WTC11 (cell line): ENCODE measurements around the gene RIN3. TPM values are rescaled to one million over a fixed set of nuclear protein-coding genes. Genes with fewer than 3 reads are reported as not detected.
"Not testable (repeated sequence)": the region's sequence is repeated elsewhere in the genome, so short reads cannot be mapped to it uniquely, and the experiment has no call there.

Experiments used
- ATAC-seq: fragments of 200-7000 bp; cut with Tn5 transposase; 2 replicates; pipeline ENCODE4 v1.10.0; 2021; ENCODE audit warnings: mild to moderate bottlenecking, moderate library complexity
- CTCF ChIA-PET: fragments of 300-600 bp; sonication (Branson Sonifier 250); formaldehyde crosslinking; loops from one replicate; lab custom pipeline; 2021; ENCODE audit warnings: antibody characterized with exemption; lab: Charles Lee
- POLR2A ChIA-PET: fragments of 350-600 bp; sonication (Branson Sonifier 250); formaldehyde crosslinking; loops from one replicate; lab custom pipeline; 2021; ENCODE audit warnings: antibody characterized with exemption; lab: Charles Lee
- DNase-seq: peaks from one replicate; pipeline ENCODE4 v3.0.0; 2021; ENCODE audit warnings: low spot score
- H3K27ac Mint-ChIP-seq: 2 replicates; pipeline ENCODE4 v1.8.0; 2021; ENCODE audit warnings: mixed read lengths
- H3K27me3 Mint-ChIP-seq: 2 replicates; pipeline ENCODE4 v1.8.0; 2021; ENCODE audit warnings: low read depth, mild to moderate bottlenecking, moderate library complexity, mixed read lengths
- H3K36me3 Mint-ChIP-seq: 2 replicates; pipeline ENCODE4 v1.8.0; 2021; ENCODE audit warnings: mixed read lengths
- H3K4me1 Mint-ChIP-seq: 2 replicates; pipeline ENCODE4 v1.8.0; 2022; ENCODE audit warnings: mixed read lengths
- H3K4me3 Mint-ChIP-seq: 2 replicates; pipeline ENCODE4 v1.8.0; 2021; ENCODE audit warnings: mild to moderate bottlenecking, moderate library complexity, mixed read lengths
- H3K9me3 Mint-ChIP-seq: 2 replicates; pipeline ENCODE4 v1.8.0; 2021; ENCODE audit warnings: mixed read lengths
- ATF1 ChIP-seq: sonication (generic); formaldehyde crosslinking; IDR thresholded peaks from 2 replicates; pipeline ENCODE4 v1.8.1; 2023; ENCODE audit warnings: mild to moderate bottlenecking, moderate library complexity, missing genetic modification reagents
- ESRRA ChIP-seq: sonication (generic); formaldehyde crosslinking; IDR thresholded peaks from 2 replicates; pipeline ENCODE4 v1.8.1; 2022; ENCODE audit warnings: mild to moderate bottlenecking, missing genetic modification reagents, borderline replicate concordance
- FOXP1 ChIP-seq: sonication (generic); formaldehyde crosslinking; IDR thresholded peaks from 2 replicates; pipeline ENCODE4 v1.8.0; 2022; ENCODE audit warnings: missing genetic modification reagents, mild to moderate bottlenecking, moderate library complexity, borderline replicate concordance
- GABPB1 ChIP-seq: sonication (generic); formaldehyde crosslinking; IDR thresholded peaks from 2 replicates; pipeline ENCODE4 v1.8.1; 2023; ENCODE audit warnings: mild to moderate bottlenecking, missing genetic modification reagents
- SMAD4 ChIP-seq: sonication (generic); formaldehyde crosslinking; IDR thresholded peaks from 2 replicates; pipeline ENCODE4 v1.8.0; 2022; ENCODE audit warnings: mild to moderate bottlenecking, missing genetic modification reagents
- SP1 ChIP-seq: sonication (generic); formaldehyde crosslinking; conservative IDR thresholded peaks from 2 replicates; pipeline ENCODE4 v1.8.1; 2022; ENCODE audit warnings: missing genetic modification reagents
- TEAD1 ChIP-seq: sonication (generic); formaldehyde crosslinking; IDR thresholded peaks from 2 replicates; pipeline ENCODE4 v1.8.0; 2022; ENCODE audit warnings: mild to moderate bottlenecking, missing genetic modification reagents
- TP53 ChIP-seq: sonication (generic); formaldehyde crosslinking; IDR thresholded peaks from 2 replicates; pipeline ENCODE4 v1.8.1; 2023; ENCODE audit warnings: mild to moderate bottlenecking, missing genetic modification reagents
- ZNF232 ChIP-seq: sonication (generic); formaldehyde crosslinking; IDR thresholded peaks from 2 replicates; pipeline ENCODE4 v1.8.0; 2022; ENCODE audit warnings: mild to moderate bottlenecking, missing genetic modification reagents
- ZNF263 ChIP-seq: sonication (generic); formaldehyde crosslinking; IDR thresholded peaks from 2 replicates; pipeline ENCODE4 v1.8.1; 2022; ENCODE audit warnings: low read depth, mild to moderate bottlenecking, moderate library complexity, missing genetic modification reagents
- ZNF416 ChIP-seq: fragments of 250-450 bp; sonication (Bioruptor Pico); IDR thresholded peaks from 2 replicates; pipeline ENCODE4 v1.9.0; 2021; ENCODE audit warnings: mild to moderate bottlenecking, inconsistent platforms
- ZNF423 ChIP-seq: fragments of 250-450 bp; sonication (Bioruptor Pico); IDR thresholded peaks from 2 replicates; pipeline ENCODE4 v2.1.2; 2022; ENCODE audit warnings: mild to moderate bottlenecking, moderate library complexity
- total RNA-seq: library from RNA; stranded (reverse); gene quantifications from 3 replicates; pipeline ENCODE4 v1.2.3, GENCODE V29; 2021
- TF ChIP-seq, protein P1 (sequence below): sonication (generic); formaldehyde crosslinking; IDR thresholded peaks from 2 replicates; pipeline ENCODE4 v1.8.0; 2022; ENCODE audit warnings: mild to moderate bottlenecking, missing genetic modification reagents
- TF ChIP-seq, protein P2 (sequence below): sonication (generic); formaldehyde crosslinking; IDR thresholded peaks from 2 replicates; pipeline ENCODE4 v1.8.0; 2023; ENCODE audit warnings: mild to moderate bottlenecking, missing genetic modification reagents
- TF ChIP-seq, protein P3 (sequence below): sonication (generic); formaldehyde crosslinking; IDR thresholded peaks from 2 replicates; pipeline ENCODE4 v1.8.1; 2023; ENCODE audit warnings: mild to moderate bottlenecking, missing genetic modification reagents, borderline replicate concordance
- TF ChIP-seq, protein P4 (sequence below): sonication (generic); formaldehyde crosslinking; IDR thresholded peaks from 2 replicates; pipeline ENCODE4 v1.8.0; 2022; ENCODE audit warnings: missing genetic modification reagents
- TF ChIP-seq, protein P5 (sequence below): sonication (generic); formaldehyde crosslinking; IDR thresholded peaks from 2 replicates; pipeline ENCODE4 v1.8.1; 2023; ENCODE audit warnings: mild to moderate bottlenecking, missing genetic modification reagents

The RIN3 gene
- total RNA-seq, 1 experiment from 2014 or later, result 3.3 TPM

DNA sequence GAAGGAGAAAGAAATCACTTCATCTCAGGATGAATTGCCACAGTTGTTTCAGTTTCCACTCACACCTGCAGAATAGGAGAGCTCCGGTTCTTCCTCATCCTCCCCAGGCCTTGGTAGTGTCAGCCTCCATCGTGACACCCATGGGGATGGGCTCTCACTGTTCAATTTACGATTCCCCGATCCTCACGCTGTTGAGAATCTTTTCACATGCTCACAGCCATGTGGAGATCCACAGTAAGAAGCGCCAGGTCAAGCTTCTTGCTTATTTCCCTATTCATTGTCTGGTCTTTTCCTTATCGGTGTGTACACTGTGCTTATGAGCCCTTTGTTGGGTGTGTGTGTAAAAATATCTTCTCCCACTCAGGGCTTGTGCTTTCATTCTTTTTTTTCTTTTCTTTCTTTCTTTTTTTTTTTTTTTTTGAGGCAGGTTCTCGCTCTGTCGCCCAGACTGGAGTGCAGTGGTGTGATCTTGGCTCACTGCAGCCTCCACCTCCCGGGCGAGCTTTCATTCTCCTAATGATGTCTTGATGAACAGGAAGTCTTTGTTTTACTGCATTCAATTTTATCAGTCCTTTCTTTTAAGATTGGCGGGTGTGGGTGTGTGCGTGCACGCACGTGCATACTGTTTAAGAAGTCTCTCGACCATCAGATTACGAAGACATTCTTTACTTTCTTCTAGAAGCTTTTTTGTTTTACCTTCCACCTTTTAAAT is 21.5 kb downstream of the RIN3 start:
- H3K4me3 Mint-ChIP-seq, result no peak overlapping the region
- no peak for TF ChIP-seq TP53 (CRISPR knock-in tag)
- no peak for TF ChIP-seq ESRRA (CRISPR knock-in tag)
- TF ChIP-seq FOXP1 (CRISPR knock-in tag), result no peak
- TF ChIP-seq, protein P1, sequence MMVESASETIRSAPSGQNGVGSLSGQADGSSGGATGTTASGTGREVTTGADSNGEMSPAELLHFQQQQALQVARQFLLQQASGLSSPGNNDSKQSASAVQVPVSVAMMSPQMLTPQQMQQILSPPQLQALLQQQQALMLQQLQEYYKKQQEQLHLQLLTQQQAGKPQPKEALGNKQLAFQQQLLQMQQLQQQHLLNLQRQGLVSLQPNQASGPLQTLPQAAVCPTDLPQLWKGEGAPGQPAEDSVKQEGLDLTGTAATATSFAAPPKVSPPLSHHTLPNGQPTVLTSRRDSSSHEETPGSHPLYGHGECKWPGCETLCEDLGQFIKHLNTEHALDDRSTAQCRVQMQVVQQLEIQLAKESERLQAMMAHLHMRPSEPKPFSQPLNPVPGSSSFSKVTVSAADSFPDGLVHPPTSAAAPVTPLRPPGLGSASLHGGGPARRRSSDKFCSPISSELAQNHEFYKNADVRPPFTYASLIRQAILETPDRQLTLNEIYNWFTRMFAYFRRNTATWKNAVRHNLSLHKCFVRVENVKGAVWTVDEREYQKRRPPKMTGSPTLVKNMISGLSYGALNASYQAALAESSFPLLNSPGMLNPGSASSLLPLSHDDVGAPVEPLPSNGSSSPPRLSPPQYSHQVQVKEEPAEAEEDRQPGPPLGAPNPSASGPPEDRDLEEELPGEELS (CRISPR knock-in tag), result no peak
- TF ChIP-seq SP1 (CRISPR knock-in tag), result no peak
- no peak for TF ChIP-seq GABPB1 (CRISPR knock-in tag)
- no peak for TF ChIP-seq ZNF423 (CRISPR knock-in tag)
- TF ChIP-seq TEAD1 (CRISPR knock-in tag), result no peak
- TF ChIP-seq ZNF263 (CRISPR knock-in tag), result no peak
- TF ChIP-seq, protein P2, sequence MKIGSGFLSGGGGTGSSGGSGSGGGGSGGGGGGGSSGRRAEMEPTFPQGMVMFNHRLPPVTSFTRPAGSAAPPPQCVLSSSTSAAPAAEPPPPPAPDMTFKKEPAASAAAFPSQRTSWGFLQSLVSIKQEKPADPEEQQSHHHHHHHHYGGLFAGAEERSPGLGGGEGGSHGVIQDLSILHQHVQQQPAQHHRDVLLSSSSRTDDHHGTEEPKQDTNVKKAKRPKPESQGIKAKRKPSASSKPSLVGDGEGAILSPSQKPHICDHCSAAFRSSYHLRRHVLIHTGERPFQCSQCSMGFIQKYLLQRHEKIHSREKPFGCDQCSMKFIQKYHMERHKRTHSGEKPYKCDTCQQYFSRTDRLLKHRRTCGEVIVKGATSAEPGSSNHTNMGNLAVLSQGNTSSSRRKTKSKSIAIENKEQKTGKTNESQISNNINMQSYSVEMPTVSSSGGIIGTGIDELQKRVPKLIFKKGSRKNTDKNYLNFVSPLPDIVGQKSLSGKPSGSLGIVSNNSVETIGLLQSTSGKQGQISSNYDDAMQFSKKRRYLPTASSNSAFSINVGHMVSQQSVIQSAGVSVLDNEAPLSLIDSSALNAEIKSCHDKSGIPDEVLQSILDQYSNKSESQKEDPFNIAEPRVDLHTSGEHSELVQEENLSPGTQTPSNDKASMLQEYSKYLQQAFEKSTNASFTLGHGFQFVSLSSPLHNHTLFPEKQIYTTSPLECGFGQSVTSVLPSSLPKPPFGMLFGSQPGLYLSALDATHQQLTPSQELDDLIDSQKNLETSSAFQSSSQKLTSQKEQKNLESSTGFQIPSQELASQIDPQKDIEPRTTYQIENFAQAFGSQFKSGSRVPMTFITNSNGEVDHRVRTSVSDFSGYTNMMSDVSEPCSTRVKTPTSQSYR, result no peak
- TF ChIP-seq, protein P3, sequence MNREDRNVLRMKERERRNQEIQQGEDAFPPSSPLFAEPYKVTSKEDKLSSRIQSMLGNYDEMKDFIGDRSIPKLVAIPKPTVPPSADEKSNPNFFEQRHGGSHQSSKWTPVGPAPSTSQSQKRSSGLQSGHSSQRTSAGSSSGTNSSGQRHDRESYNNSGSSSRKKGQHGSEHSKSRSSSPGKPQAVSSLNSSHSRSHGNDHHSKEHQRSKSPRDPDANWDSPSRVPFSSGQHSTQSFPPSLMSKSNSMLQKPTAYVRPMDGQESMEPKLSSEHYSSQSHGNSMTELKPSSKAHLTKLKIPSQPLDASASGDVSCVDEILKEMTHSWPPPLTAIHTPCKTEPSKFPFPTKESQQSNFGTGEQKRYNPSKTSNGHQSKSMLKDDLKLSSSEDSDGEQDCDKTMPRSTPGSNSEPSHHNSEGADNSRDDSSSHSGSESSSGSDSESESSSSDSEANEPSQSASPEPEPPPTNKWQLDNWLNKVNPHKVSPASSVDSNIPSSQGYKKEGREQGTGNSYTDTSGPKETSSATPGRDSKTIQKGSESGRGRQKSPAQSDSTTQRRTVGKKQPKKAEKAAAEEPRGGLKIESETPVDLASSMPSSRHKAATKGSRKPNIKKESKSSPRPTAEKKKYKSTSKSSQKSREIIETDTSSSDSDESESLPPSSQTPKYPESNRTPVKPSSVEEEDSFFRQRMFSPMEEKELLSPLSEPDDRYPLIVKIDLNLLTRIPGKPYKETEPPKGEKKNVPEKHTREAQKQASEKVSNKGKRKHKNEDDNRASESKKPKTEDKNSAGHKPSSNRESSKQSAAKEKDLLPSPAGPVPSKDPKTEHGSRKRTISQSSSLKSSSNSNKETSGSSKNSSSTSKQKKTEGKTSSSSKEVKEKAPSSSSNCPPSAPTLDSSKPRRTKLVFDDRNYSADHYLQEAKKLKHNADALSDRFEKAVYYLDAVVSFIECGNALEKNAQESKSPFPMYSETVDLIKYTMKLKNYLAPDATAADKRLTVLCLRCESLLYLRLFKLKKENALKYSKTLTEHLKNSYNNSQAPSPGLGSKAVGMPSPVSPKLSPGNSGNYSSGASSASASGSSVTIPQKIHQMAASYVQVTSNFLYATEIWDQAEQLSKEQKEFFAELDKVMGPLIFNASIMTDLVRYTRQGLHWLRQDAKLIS (CRISPR knock-in tag), result no peak
- TF ChIP-seq ZNF416, result no peak
- TF ChIP-seq SMAD4 (CRISPR knock-in tag), result no peak
- TF ChIP-seq ATF1 (CRISPR knock-in tag), result no peak
- TF ChIP-seq, protein P4, sequence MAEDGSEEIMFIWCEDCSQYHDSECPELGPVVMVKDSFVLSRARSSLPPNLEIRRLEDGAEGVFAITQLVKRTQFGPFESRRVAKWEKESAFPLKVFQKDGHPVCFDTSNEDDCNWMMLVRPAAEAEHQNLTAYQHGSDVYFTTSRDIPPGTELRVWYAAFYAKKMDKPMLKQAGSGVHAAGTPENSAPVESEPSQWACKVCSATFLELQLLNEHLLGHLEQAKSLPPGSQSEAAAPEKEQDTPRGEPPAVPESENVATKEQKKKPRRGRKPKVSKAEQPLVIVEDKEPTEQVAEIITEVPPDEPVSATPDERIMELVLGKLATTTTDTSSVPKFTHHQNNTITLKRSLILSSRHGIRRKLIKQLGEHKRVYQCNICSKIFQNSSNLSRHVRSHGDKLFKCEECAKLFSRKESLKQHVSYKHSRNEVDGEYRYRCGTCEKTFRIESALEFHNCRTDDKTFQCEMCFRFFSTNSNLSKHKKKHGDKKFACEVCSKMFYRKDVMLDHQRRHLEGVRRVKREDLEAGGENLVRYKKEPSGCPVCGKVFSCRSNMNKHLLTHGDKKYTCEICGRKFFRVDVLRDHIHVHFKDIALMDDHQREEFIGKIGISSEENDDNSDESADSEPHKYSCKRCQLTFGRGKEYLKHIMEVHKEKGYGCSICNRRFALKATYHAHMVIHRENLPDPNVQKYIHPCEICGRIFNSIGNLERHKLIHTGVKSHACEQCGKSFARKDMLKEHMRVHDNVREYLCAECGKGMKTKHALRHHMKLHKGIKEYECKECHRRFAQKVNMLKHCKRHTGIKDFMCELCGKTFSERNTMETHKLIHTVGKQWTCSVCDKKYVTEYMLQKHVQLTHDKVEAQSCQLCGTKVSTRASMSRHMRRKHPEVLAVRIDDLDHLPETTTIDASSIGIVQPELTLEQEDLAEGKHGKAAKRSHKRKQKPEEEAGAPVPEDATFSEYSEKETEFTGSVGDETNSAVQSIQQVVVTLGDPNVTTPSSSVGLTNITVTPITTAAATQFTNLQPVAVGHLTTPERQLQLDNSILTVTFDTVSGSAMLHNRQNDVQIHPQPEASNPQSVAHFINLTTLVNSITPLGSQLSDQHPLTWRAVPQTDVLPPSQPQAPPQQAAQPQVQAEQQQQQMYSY (CRISPR knock-in tag), result no peak
- TF ChIP-seq, protein P5, sequence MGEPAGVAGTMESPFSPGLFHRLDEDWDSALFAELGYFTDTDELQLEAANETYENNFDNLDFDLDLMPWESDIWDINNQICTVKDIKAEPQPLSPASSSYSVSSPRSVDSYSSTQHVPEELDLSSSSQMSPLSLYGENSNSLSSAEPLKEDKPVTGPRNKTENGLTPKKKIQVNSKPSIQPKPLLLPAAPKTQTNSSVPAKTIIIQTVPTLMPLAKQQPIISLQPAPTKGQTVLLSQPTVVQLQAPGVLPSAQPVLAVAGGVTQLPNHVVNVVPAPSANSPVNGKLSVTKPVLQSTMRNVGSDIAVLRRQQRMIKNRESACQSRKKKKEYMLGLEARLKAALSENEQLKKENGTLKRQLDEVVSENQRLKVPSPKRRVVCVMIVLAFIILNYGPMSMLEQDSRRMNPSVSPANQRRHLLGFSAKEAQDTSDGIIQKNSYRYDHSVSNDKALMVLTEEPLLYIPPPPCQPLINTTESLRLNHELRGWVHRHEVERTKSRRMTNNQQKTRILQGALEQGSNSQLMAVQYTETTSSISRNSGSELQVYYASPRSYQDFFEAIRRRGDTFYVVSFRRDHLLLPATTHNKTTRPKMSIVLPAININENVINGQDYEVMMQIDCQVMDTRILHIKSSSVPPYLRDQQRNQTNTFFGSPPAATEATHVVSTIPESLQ (CRISPR knock-in tag), result no peak
- no peak for TF ChIP-seq ZNF232
- TF ChIP-seq, all 79 proteins: peak for 0
- H3K27me3 Mint-ChIP-seq, result no peaks in the 10 kb centered on the region
- no peak overlapping the region for H3K27ac Mint-ChIP-seq
- POLR2A ChIA-PET, result no interaction called here
- DNase-seq, result no peak
- peaks cover 6% of the 10 kb centered on the region for H3K4me1 Mint-ChIP-seq
- ATAC-seq, result no peak
- H3K36me3 Mint-ChIP-seq, result no peaks in the 10 kb centered on the region
- CTCF ChIA-PET, result no interaction called here
- no peaks in the 10 kb centered on the region for H3K9me3 Mint-ChIP-seq

DNA sequence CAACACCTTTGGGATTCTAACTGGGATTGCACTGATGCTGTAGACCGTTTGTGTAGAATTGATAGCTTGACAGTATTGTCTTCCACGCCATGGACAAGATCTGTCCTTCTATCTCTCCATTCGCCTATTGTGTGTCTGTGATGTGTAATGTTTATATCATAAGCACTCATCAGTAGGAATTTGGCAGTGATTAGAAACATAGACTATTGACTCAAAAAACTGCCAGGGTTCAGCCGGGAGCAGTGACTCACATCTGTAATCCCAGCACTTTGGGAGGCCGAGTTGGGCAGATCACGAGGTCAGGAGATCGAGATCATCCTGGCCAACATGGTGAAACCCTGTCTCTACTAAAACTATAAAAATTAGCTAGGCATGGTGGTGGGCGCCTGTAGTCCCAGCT is 22.6 kb downstream of the RIN3 start:
- H3K27ac Mint-ChIP-seq, H3K9me3 Mint-ChIP-seq, H3K36me3 Mint-ChIP-seq, H3K4me1 Mint-ChIP-seq, H3K4me3 Mint-ChIP-seq, H3K27me3 Mint-ChIP-seq, DNase-seq, POLR2A ChIA-PET, ATAC-seq, CTCF ChIA-PET: not testable (repeated sequence)
